HG03457 (cell line): ENCODE results near the gene ADAMTS14.
"Not testable (repeated sequence)": the region's sequence is repeated elsewhere in the genome, so short reads cannot be mapped to it uniquely, and the experiment has no call there.

Experiments used
- ATAC-seq: cut with Tn5 transposase; IDR thresholded peaks from one replicate; pipeline ENCODE4 v1.9.1; 2021; ENCODE audit warnings: moderate number of reproducible peaks; ENCODE audit not compliant: unreplicated experiment

ADAMTS14 gene

GRCh38 chr10:70655316-70655715, 17.0 kb upstream of the ADAMTS14 start:
- ATAC-seq, result no peak

- ATAC-seq, result no peak
These were observed 15.8 kb upstream of the ADAMTS14 start for GRCh38 chr10:70656489-70656888.

GRCh38 chr10:70657041-70657440, 15.3 kb upstream of the ADAMTS14 start:
- ATAC-seq, result no peak

DNA sequence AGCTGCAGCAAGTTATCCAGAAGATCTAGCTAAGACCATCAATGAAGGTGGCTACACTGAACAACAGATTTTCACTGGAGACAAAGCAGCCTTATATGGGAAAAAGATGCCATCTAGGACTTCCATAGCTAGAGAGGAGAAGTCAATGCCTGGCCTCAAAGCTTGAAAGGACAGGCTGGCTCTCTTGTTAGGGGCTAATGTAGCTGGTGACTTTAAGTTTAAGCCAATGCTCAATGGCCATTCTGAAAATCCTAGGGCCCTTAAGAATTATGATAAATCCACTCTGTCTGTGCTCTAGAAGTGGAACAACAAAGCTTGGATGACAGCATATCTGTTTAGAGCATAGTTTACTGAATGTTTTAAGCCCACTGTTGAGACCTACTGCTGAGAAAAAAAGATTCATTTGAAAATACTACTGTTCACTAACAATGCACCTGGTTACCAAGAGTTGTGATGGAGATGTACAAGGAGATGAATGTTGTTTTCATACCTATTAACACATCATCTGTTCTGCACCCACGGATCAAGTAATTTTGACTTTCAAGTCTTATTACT, 13.6 kb upstream of the ADAMTS14 start:
- no peak for ATAC-seq

GRCh38 chr10:70659306-70659705, 13.0 kb upstream of the ADAMTS14 start:
- no peak for ATAC-seq

DNA sequence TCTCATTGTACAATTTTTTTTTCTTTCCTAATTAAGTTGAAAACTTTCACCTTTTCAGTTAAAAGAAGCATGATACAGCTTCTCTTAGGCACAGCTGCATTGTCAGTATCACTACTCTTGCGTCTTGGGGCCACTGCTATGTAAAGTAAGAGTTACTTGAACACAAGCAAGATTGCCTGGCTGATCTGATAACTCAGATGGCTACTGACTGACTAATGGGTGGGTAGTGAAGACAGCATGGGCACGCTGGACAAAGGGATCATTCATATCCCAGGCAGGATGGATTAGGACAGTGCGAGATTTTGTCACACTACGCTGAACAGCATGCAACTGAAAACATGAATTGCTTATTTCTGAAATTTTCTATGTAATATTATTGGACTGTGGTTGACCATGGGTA, 11.6 kb upstream of the ADAMTS14 start:
- ATAC-seq, result no peak

DNA sequence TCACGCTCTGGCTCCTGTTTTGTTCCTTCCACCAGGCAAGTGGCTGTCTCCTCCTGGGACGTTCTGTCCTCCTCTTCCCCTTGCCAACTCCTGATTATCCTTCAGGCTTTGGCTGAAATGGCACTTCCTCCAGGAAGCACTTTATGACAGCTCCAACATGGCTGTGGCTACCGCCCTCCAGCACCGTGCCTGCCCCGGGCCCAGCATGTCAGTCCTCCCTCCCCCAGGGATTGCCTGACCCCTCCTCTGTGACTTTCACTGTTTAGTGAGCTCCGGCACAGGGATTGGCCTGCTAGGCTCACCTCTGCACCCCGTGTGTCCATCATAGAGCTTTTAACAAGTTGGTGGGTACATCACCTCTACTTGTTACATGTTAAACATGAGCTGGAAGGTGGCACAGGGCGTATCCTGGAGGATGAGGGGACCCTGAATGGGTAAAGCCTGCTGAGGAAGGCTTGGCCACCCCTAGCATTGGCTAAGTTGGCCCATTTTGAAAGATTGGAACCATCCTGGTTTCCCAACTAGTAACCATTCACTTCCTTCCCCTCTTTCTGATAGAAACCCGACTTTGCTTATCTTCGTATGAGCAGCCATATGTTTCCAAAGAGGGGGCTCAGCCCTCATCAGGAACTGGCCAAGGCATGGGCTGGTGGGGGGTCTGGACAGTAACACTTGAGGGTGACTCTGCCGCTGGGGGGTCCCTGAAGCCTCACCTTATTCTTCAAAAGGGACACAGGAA, 10.5 kb upstream of the ADAMTS14 start:
- no peak for ATAC-seq

GRCh38 chr10:70662362-70663220, 9.7 kb upstream of the ADAMTS14 start:
- no peak for ATAC-seq

- ATAC-seq, result not testable (repeated sequence)
These were observed 8.6 kb upstream of the ADAMTS14 start for GRCh38 chr10:70663458-70664409.

- ATAC-seq, result no peak
These were observed 7.6 kb upstream of the ADAMTS14 start for GRCh38 chr10:70664702-70665195.

DNA sequence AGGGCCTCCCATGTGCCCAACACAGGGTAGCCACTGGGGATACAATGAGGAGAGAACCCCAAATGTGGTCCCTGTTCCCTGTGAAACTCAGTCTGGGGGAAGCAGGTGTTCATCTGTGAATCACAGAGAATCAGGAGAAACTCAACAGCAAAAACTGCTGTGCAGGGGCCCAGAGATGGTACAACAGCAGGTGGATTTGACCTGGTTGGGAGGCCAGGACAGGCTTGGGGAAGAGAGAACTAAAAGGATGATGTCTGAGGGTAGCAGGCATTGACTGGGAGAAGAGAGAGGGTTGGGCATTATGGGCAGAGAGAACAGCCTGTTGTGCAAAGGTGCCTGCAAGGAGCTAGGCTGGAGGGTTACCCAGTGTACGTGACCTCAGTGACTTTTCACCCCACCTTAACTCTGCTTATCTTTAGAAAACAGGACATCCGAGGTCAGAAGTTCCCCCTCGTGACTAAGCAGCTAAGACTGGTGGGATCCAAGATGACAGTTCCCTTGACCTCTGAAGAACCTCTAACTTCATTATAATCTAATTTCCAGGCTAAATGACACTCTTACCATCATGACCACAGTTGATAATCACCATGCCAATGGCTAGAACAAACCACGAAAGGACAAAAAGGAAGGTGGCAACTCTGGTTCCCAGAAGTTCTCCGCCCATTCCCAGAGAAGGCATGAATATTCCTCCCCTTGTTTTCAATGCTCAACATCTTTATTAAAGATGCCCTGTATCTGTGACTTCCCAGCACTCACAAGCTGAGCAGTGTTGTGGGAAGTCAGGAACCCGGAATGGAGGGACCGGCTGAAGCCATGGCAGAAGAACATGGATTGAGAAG, 5.1 kb upstream of the ADAMTS14 start:
- no peak for ATAC-seq

DNA sequence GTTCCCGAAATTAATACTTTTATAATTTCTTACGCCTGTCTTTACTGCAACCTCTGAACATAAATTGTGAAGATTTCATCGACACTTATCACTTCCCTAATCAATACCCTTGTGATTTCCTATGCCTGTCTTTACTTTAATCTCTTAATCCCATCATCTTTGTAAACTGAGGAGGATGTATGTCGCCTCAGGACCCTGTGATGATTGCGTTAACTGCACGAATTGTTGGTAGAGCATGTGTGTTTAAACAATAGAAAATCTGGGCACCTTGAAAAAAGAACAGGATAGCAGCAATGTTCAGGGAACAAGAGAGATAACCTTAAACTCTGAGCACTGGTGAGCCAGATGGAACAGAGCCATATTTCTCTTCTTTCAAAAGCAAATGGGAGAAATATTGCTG, 4.5 kb upstream of the ADAMTS14 start:
- ATAC-seq, result not testable (repeated sequence)

DNA sequence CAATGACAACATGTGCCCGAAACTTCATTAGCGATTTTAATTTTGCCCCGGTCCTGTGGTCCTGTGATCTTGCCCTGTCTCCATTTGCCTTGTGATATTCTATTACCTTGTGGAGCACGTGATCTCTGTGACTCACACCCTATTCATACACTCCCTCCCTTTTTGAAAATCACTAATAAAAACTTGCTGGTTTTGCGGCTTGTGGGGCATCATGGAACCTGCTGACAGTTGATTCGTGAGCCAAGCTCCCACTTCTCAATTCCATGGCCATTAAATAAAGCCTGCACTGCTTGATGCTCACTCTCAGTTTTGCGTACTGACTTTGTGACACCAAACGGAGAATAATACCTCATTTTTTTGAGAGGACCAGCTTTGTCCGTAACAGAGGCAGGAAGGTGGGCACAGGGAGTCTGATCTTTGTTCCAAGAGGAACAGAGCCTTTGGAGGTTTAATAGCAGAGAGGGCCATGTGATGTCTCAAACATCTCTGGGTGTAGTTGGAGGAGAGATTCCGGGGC, 3.8 kb upstream of the ADAMTS14 start:
- no peak for ATAC-seq

GRCh38 chr10:70669015-70669414, 3.3 kb upstream of the ADAMTS14 start:
- no peak for ATAC-seq

GRCh38 chr10:70669732-70670317, 2.5 kb upstream of the ADAMTS14 start:
- ATAC-seq, result no peak

- ATAC-seq, result no peak
These were observed 614 bp upstream of the ADAMTS14 start for GRCh38 chr10:70671619-70672164.

DNA sequence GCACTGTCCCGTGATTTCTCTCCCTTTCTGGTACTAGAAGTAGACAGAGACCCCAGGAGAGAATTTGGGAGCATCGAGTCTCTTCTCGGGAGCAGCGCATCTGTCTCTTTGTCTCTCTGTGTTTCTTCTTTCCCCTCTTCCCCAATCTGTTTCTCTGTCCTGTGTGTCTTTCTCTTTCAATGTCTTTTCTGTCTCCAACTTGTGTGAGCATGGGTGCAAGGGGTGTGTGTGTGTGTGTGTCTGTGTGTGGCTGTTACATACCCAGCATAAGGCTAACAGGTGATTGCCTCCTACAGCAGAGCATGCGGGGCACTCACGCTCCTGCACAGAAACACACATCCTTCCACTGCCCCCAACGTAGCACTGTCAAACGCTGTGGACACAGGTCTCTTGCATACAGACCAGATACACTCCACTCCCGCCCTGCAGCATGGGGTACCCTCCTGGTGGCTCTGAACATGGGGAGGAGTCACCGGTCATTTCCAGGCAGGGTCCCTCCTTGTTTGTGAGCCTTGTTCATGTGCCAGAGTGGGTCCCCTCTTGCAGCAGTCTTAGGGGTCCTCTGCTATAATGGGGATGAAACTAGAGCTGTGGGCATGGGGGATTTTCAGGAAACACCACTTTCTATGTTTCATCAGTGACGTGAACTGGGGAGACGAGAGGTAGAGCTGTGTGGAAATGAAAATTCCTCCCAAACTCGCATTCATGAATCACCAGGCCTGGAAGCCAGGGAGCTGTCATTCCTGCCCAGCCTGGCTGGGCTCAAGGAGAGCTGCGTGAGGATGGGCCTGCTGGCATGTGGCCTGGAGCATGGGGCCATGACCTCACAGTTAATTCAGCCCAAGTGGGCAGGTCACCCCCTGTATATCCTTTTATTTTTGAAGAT, 980 bp downstream of the ADAMTS14 start:
- no peak for ATAC-seq
